Renal cortical epithelial cell (primary cell): Measurements from ENCODE around the gene GRIN2C. TPM values are rescaled to one million over a fixed set of nuclear protein-coding genes. Genes with fewer than 3 reads are reported as not detected.
"Not testable (repeated sequence)": the region's sequence is repeated elsewhere in the genome, so short reads cannot be mapped to it uniquely, and the experiment has no call there.

Experiments used
- DNase-seq: peaks from one replicate; pipeline ENCODE4 v3.0.0-alpha.2; 2011; ENCODE audit warnings: low read depth
- total RNA-seq: library from RNA; depleted of rRNA; stranded (reverse); fragments of >200 nt; gene quantifications from 2 replicates; pipeline ENCODE4 v1.2.3, GENCODE V29; 2014

GRIN2C gene
- total RNA-seq = 0.10 TPM in 1 of 2 replicates, not detected in the other

GRCh38 chr17:74859459-74860228 lies at the start of gene GRIN2C:
TSS of gene GRIN2C (minus strand) at chr17:74859885. CDS start at chr17:74855092, 4,793 bp downstream.
- DNase-seq = no peak

- not testable (repeated sequence) for DNase-seq
Observed at GRCh38 chr17:74909097-74909496, 49.4 kb upstream of the GRIN2C start.

GRCh38 chr17:74907012-74907411 lies 47.3 kb upstream of the GRIN2C start:
- no peak for DNase-seq

- not testable (repeated sequence) for DNase-seq
Observed at GRCh38 chr17:74906214-74906793, 46.6 kb upstream of the GRIN2C start.

- no peak for DNase-seq
Observed at GRCh38 chr17:74904687-74905409, 45.2 kb upstream of the GRIN2C start.

- no peak for DNase-seq
Observed at GRCh38 chr17:74903671-74904070, 44.0 kb upstream of the GRIN2C start.

- DNase-seq = no peak
Observed at GRCh38 chr17:74903034-74903433, 43.3 kb upstream of the GRIN2C start.

GRCh38 chr17:74901353-74902135 lies 41.9 kb upstream of the GRIN2C start:
- DNase-seq = no peak

- DNase-seq = no peak
Observed at GRCh38 chr17:74900208-74900607, 40.5 kb upstream of the GRIN2C start.

GRCh38 chr17:74898376-74898946 lies 38.8 kb upstream of the GRIN2C start:
- no peak for DNase-seq

GRCh38 chr17:74893936-74894671 lies 34.4 kb upstream of the GRIN2C start:
- DNase-seq = no peak

GRCh38 chr17:74892974-74893911 lies 33.6 kb upstream of the GRIN2C start, which contains the start of gene FADS6:
TSS of gene FADS6 (minus strand) at chr17:74893633. CDS start at chr17:74893595, 38 bp downstream.
- no peak for DNase-seq

GRCh38 chr17:74892013-74892841 lies 32.5 kb upstream of the GRIN2C start:
- no peak for DNase-seq

GRCh38 chr17:74890554-74890953 lies 30.9 kb upstream of the GRIN2C start:
- DNase-seq = no peak

GRCh38 chr17:74888469-74888868 lies 28.8 kb upstream of the GRIN2C start:
- no peak for DNase-seq

GRCh38 chr17:74883241-74883745 lies 23.6 kb upstream of the GRIN2C start:
- no peak for DNase-seq

GRCh38 chr17:74882517-74883240 lies 23.0 kb upstream of the GRIN2C start:
- no peak for DNase-seq

- no peak for DNase-seq
Observed at GRCh38 chr17:74881073-74881472, 21.4 kb upstream of the GRIN2C start.
